Spleen (tissue), 11 donors: ENCODE data around the gene TTC3. TPM values are rescaled to one million over a fixed set of nuclear protein-coding genes. Genes with fewer than 3 reads are reported as not detected.

ENCODE experiments used
- DNase-seq: peaks from one replicate; pipeline ENCODE4 v3.0.0-alpha.2; 2020
- H3K27ac ChIP-seq, 8 donors: fragments of 200-600 bp; sonication (generic) in 7 of 8; 1 replicate in 4 of 8; 2 replicates in 4 of 8; pipeline versions ENCODE4 v1.5.0 to v1.8.0; 2016 to 2021; ENCODE audit warnings: inconsistent platforms in 4 of 8, mild to moderate bottlenecking in 4 of 8, moderate library complexity in 1 of 8
- H3K27me3 ChIP-seq, 7 donors: fragments of 200-600 bp; sonication (generic) in 6 of 7; replicated peaks in 1 of 7; 1 replicate in 4 of 7; 2 replicates in 3 of 7; pipeline versions ENCODE4 v1.5.0 to v1.8.0; 2016 to 2021; ENCODE audit warnings: inconsistent platforms in 3 of 7, mild to moderate bottlenecking in 1 of 7
- H3K36me3 ChIP-seq, 6 donors: fragments of 200-600 bp; sonication (generic) in 5 of 6; 1 replicate in 4 of 6; 2 replicates in 2 of 6; pipeline versions ENCODE4 v1.5.0 to v1.8.0; 2016 to 2021; ENCODE audit warnings: inconsistent platforms in 2 of 6
- H3K4me1 ChIP-seq, 6 donors: fragments of 200-600 bp; sonication (generic) in 5 of 6; 1 replicate in 3 of 6; 2 replicates in 3 of 6; pipeline versions ENCODE4 v1.5.0 to v1.8.0; 2016 to 2021; ENCODE audit warnings: inconsistent platforms in 3 of 6
- H3K4me3 ChIP-seq, 8 donors: fragments of 200-600 bp; sonication (generic) in 7 of 8; 1 replicate in 4 of 8; 2 replicates in 4 of 8; pipeline versions ENCODE4 v1.5.0 to v1.8.0; 2016 to 2021; ENCODE audit warnings: inconsistent platforms in 4 of 8, mild to moderate bottlenecking in 4 of 8, moderate library complexity in 2 of 8
- H3K9me3 ChIP-seq, 8 donors: fragments of 200-600 bp; sonication (generic) in 7 of 8; 1 replicate in 4 of 8; 2 replicates in 4 of 8; pipeline versions ENCODE4 v1.5.0 to v1.8.0; 2016 to 2021; ENCODE audit warnings: inconsistent platforms in 4 of 8
- POLR2A ChIP-seq, 3 donors: fragments of 450-650 bp; IDR thresholded peaks; one replicate each; pipeline ENCODE4 v1.5.1; 2017; ENCODE audit warnings: antibody characterized with exemption in 3 of 3, mild to moderate bottlenecking in 1 of 3
- POLR2AphosphoS5 ChIP-seq, 3 donors: sonication (generic); formaldehyde crosslinking; IDR thresholded peaks; one replicate each; pipeline ENCODE4 v1.5.1; 2017; ENCODE audit warnings: antibody characterized with exemption in 3 of 3
- WGBS, 5 donors: extraction: QIAGEN DNeasy Blood & Tissue Kit in 3 of 5; methylation state at CpG; one replicate each; pipeline versions ENCODE4 v1.1.5 to v1.1.7; 2013 to 2018; 5-methylcytosine and 5-hydroxymethylcytosine counted together
- intact Hi-C: fragments of 100-400 bp; cut with DNase I; formaldehyde crosslinking; loops from one replicate; pipeline ENCODE4 v1.15.0; 2023; ENCODE audit warnings: low total_unique reads
- polyA plus RNA-seq, 3 donors: library from polyadenylated mRNA; stranded (reverse); fragments of 200-250 nt; gene quantifications; one replicate each; pipeline ENCODE4 v1.2.1, GENCODE V29; 2013
- total RNA-seq, 7 donors: library from RNA; depleted of rRNA in 3 of 7; stranded (reverse); fragments of >200 nt in 3 of 7; fragmentation: NEBNext Ultra II Directional in 4 of 7; extraction: Animal tissue kit (Norgen Biotek cat#: 25700) in 4 of 7; gene quantifications; one replicate each; pipeline versions ENCODE4 v1.1.0 to v1.2.1, GENCODE V29; 2016 to 2021
- TF ChIP-seq, protein P1 (sequence below), 11 experiments: fragments of 200-600 bp in 7 of 11; fragments of 450-650 bp in 4 of 11; sonication (generic) in 4 of 11; IDR thresholded peaks in 8 of 11; conservative IDR thresholded peaks in 3 of 11; 1 replicate in 7 of 11; 2 replicates in 4 of 11; pipeline versions ENCODE4 v1.4.0 to v1.8.0; 2016 to 2021; ENCODE audit warnings: antibody characterized with exemption in 11 of 11, inconsistent platforms in 4 of 11, mild to moderate bottlenecking in 1 of 11
- donor health status: healthy with polysubstance abuse.
- donor health status: DM: no; HTN: no; CAD: no; lungs with moderate emphysema.
- donor health status: DM: no; HTN: no; CAD: no.
- donor health status: Bipolar disorder and iron deficiency.
- donor health status: healthy.
- donor health status: DM: no; HTN: no; CAD: no.
- donor health status: DM: yes; HTN: yes; CAD: no.

TTC3 gene
- total and polyA plus RNA-seq, 10 donors = 16.0 to 143 (median 80.7) TPM

DNA sequence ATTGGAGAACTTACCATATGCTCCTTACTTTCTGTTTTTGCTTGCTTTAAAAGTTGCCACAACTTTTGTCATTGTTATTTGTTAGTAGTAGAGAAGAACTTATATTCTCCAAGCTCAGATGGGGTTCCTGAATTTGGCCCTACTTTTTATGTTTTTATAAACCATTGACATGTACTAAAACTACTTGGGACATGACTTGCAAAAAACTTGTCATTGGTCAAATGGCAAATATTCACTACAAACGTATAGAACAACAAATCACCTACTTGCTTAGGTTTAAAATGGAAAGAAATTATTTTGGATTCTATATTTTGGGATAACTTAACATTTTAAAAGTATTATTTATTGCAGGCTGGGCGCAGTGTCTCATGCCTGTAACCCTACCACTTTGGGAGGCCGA, 32.8 kb upstream of the TTC3 start:
- intact Hi-C loops = no loop called here
- no peak for DNase-seq
- Histone ChIP-seq H3K36me3 (no peaks in the 10 kb centered on the region), H3K4me1 (peaks cover 0 to 3% (median 0%) of the 10 kb centered on the region in 6 donors), H3K27ac (no peak overlapping the region), H3K9me3 (no peaks in the 10 kb centered on the region), H3K27me3 (no peaks in the 10 kb centered on the region), H3K4me3 (no peak overlapping the region)
- TF ChIP-seq POLR2A (IDR thresholded peaks at IDR 0.05) = no peak
- TF ChIP-seq, protein P1, sequence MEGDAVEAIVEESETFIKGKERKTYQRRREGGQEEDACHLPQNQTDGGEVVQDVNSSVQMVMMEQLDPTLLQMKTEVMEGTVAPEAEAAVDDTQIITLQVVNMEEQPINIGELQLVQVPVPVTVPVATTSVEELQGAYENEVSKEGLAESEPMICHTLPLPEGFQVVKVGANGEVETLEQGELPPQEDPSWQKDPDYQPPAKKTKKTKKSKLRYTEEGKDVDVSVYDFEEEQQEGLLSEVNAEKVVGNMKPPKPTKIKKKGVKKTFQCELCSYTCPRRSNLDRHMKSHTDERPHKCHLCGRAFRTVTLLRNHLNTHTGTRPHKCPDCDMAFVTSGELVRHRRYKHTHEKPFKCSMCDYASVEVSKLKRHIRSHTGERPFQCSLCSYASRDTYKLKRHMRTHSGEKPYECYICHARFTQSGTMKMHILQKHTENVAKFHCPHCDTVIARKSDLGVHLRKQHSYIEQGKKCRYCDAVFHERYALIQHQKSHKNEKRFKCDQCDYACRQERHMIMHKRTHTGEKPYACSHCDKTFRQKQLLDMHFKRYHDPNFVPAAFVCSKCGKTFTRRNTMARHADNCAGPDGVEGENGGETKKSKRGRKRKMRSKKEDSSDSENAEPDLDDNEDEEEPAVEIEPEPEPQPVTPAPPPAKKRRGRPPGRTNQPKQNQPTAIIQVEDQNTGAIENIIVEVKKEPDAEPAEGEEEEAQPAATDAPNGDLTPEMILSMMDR (IDR thresholded peaks at IDR 0.05 in 8 of 11, conservative IDR thresholded peaks at IDR 0.05 in 3 of 11) = no peak
- no peak for TF ChIP-seq POLR2AphosphoS5 (IDR thresholded peaks at IDR 0.05)
- 87 to 96% (median 92%) methylated on average over 3 of the region's 3 CpGs for WGBS, 5 donors

DNA sequence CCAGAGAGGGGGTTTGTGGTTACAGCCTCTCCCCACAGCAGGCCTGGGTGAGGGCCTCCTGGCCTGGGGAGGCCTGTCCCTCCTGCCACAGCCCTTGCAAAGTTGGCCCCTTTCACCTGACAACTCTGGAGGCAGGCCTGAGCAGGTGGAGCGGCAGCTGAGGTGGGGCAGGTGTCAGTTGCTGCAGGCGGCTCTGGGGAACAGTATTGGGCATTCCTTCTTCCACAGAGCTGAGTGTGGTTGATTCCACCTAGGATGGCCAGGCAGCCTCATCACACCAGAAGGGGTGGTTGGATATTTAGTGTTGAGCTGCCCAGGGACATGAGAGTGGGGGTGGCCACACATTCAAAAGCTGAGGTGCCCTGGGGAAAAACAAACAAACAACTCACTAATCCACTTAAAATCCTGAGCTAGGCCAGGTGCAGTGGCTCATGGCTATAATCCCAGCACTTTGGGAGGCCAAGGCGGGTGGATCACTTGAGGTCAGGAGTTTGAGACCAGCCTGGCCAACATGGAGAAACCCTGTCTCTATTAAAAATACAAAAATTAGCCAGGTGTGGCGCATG, 31.3 kb upstream of the TTC3 start:
- Histone ChIP-seq H3K36me3 (no peaks in the 10 kb centered on the region), H3K9me3 (no peaks in the 10 kb centered on the region), H3K27me3 (peaks cover 0 to 4% (median 0%) of the 10 kb centered on the region in 7 donors), H3K4me1 (peaks cover 0 to 7% (median 0%) of the 10 kb centered on the region in 6 donors), H3K4me3 (no peak overlapping the region), H3K27ac (no peak overlapping the region)
- no peak for DNase-seq
- WGBS, 5 donors = 85 to 100% (median 93%) methylated on average over 4 of the region's 4 CpGs
- TF ChIP-seq POLR2AphosphoS5 (IDR thresholded peaks at IDR 0.05) (no peak), POLR2A (IDR thresholded peaks at IDR 0.05) (no peak)
- TF ChIP-seq, protein P1 (IDR thresholded peaks at IDR 0.05 in 8 of 11, conservative IDR thresholded peaks at IDR 0.05 in 3 of 11) = no peak
- intact Hi-C loops = no loop called here

DNA sequence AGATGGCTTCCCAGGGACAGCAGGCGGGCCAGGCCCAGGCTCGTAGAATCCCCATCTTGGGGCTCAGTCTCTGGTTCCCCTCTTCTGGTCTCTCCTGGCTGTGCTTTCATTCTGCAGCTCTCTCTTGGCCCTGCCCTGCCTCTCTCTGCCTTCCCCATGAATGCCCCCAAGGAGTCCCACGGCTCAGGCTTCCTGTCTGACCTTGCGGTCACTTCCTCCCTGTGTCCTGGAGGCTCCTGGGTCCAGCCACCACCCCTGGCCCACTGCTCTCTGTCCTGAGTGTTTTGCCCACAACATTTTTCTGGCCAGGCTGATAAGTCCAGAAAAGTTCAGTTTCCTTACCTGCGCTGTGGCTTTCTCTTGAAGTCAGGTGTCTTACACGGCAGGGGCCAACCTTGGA, 29.2 kb upstream of the TTC3 start:
- TF ChIP-seq POLR2AphosphoS5 (IDR thresholded peaks at IDR 0.05) = no peak
- no peak for TF ChIP-seq POLR2A (IDR thresholded peaks at IDR 0.05)
- TF ChIP-seq, protein P1 (IDR thresholded peaks at IDR 0.05 in 8 of 11, conservative IDR thresholded peaks at IDR 0.05 in 3 of 11) = no peak
- Histone ChIP-seq H3K9me3 (no peaks in the 10 kb centered on the region), H3K36me3 (no peaks in the 10 kb centered on the region), H3K4me3 (no peak overlapping the region), H3K4me1 (peaks cover 0 to 7% (median 0%) of the 10 kb centered on the region in 6 donors), H3K27me3 (peaks cover 0 to 7% (median 0%) of the 10 kb centered on the region in 7 donors), H3K27ac (no peak overlapping the region)
- DNase-seq = no peak
- intact Hi-C loops = no loop called here
- WGBS, 5 donors = 72 to 77% (median 74%) methylated on average over 6 of the region's 6 CpGs

DNA sequence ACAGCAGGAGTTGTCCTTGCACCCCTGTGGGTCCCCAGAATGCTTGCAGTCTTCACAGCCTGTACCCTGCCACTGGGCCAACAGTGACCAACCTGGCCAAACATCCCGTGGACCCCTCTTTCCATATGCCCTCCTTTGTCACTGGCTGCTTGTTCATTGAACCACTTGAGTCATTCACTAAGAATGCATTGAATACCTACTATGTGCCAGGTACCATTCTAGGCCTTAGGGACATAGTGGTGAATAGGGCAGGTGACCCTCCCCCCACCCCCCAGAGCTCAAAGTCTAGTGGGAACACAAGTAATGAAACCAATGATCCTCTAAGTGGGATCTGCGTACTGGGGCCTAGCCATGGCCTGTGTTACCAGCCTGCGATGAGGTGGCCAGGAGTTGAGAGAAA, 28.4 kb upstream of the TTC3 start:
- Histone ChIP-seq H3K27me3 (peaks cover 0 to 7% (median 0%) of the 10 kb centered on the region in 7 donors), H3K4me3 (no peak overlapping the region), H3K4me1 (peaks cover 0 to 7% (median 0%) of the 10 kb centered on the region in 6 donors), H3K9me3 (no peaks in the 10 kb centered on the region), H3K27ac (no peak overlapping the region), H3K36me3 (no peaks in the 10 kb centered on the region)
- 90 to 99% (median 92%) methylated on average over 3 of the region's 3 CpGs for WGBS, 5 donors
- TF ChIP-seq, protein P1 (IDR thresholded peaks at IDR 0.05 in 8 of 11, conservative IDR thresholded peaks at IDR 0.05 in 3 of 11) = no peak
- TF ChIP-seq POLR2AphosphoS5 (IDR thresholded peaks at IDR 0.05) (no peak), POLR2A (IDR thresholded peaks at IDR 0.05) (no peak)
- DNase-seq = no peak
- intact Hi-C loops = no loop called here
